Stimulated activated CD4-positive, alpha-beta T cell treated with anti-CD3 and anti-CD28 coated beads, Interleukin-12 subunit alpha, Interleukin-12 subunit beta, amount 100 ng/mL, for 48 hours (primary cell): ENCODE results near the gene ZNF576.
"Not testable (repeated sequence)": the region's sequence is repeated elsewhere in the genome, so short reads cannot be mapped to it uniquely, and the experiment has no call there.

Experiments
- DNase-seq, 3 donors: peaks; one replicate each; pipeline ENCODE4 v3.0.0-alpha.2; 2020; ENCODE audit warnings: low read depth in 2 of 3, low spot score in 1 of 3

Gene ZNF576

DNA sequence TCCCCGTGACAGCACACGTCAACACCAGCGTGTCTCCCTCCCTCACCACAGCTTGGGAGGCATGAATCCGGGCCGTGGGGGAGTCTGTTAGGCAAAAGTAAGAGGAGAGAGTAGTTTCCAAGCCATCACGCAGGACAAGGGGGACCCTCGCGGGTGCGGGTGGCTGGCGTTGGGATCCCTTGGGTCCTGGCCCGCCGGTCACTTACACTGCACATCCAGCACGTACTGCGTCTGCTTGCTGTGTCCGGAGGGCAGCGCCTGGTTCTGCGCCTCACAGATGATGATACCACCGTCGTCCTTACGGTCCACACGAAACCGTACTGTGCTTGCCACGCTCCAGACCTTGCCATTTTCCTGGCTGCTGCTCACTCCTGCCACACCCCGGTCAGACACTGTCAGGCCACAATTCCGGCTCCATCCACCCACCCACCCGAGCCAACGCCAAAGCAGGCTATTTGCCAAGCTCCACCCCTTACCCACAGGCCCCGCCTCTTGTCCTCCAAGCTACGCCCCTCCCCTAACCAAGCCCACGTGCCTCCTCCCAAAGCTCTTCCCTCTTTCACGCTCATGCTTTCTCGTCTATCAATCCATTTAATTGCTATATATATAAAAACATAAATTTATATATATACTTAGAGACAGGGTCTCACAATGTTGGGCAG is 29.7 kb downstream of the ZNF576 start:
- DNase-seq = no peak

DNA sequence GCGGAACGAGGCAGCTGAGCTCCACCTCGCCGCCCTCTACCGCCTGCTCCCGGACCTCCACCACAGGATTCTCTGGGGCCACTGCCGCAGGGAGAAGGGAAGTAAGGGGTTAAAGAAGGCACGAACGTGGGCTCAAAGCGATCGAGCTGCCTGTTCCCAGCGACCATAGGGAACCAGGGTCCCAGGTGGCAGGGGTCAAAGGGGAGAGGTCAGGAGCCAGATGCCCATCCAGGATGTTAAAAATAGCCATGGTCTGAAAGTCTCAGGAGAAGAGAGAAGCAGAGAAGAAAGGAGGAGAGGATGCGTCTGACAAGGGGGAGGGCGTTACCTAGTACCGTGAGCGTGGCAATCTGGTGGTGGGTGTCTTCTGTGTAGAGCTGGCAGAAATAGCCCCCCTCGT is 30.4 kb downstream of the ZNF576 start:
- DNase-seq = no peak

DNA sequence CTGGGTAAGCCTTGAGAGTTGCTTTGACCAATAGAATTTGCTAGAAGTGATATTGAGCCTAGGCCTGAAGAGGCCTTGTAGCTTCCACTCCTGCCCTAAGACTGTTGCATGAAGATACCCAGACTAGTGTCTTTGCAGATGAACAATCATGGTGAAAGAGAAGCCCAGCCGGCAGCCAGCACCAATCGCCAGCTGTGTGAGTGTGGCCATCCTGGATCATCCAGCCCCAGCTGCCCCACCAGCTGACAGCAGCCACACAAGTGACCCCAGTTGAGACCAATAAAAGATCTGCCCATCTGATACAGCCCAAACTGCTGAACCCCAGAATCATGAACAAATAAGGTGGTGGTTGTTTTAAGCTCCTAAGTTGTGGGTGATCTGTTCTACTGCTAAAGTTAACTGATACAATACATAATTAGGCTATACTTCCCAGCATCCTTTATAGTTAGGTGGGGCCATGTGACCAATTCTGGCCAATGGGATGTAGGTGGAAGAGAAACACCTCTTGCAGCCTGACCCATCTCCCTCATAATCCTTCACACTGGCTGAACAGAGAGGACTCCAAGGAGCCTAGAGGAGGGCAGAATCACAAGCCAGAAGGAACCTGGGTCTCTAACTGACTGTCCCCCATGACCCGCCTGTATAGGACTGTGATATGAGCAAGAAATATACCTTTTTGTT is 32.4 kb downstream of the ZNF576 start:
- DNase-seq = no peak

DNA sequence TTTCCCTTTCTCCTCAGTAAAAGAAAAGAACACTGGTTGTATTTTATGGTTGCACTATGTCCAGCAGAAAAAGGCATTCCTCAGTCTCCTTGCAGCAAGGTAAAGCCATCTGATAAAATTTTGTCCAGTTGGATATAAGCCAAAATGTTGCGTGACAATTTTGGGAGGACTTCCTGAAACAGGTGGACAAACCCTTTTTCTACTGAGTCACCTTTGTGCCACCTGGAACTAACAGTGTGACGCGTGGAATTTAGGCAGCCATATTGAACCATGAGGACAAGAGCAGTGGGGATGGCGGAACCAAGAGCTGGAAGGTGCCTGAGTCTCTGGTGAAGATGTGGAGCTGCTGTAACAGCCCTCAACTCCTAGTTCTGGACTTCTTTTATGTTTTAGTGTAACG is 35.1 kb downstream of the ZNF576 start:
- DNase-seq = no peak

DNA sequence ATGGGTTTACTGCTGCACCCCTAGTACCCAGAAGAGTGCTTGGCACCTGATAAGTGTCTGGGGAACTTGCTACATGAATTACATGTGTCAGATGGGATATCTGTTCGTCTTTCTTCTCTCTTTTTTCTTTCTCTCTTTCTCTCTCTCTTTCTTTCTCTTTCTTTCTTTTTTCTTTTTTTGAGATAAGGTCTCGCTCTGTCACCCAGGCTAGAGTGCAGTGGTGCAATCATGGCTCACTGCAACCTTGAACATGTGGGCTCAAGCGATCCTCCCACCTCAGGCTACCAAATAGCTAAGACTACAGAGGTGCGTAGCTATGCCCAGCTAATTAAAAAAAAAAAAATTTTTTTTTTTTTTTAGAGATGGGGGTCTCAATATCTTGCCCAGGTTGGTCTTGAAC is 37.1 kb downstream of the ZNF576 start:
- no peak for DNase-seq

DNA sequence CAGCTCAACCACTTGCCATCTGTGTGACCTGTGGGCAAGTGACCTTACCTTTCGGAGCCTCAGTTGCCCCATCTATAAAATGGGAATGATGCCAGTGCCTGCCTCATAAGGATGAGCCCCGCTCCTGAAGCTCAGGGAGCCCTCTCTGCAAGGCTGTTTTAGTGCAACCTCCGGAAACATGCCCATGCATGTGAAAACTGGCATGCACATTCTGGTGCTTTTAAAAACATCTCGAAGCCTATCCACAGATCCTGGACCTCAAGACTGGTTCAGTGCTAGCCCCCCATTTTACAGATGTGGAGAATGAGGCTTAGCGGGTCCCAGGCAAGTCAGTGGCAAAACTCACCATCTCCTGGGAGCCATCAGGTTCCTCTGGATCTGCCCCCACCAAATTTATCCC is 37.7 kb downstream of the ZNF576 start:
- no peak for DNase-seq

DNA sequence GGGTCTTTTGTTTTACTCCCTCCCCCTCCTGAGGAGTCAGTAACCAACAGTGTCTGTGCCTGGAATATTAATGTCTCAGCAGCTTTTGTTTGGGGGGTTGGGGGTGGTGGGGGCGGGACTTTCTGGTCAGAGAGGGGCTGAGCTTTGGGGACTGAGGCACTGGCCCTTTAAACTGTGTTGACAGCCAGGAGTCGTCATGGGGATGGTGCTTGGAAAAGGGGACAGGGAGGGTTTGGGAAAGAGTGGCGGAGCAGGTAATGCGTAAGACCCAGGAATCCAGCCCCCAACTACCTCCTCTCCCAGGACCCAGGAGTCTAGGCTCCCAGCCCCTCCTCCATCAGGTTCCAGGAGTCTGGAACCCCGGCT is 38.1 kb downstream of the ZNF576 start:
- no peak for DNase-seq

DNA sequence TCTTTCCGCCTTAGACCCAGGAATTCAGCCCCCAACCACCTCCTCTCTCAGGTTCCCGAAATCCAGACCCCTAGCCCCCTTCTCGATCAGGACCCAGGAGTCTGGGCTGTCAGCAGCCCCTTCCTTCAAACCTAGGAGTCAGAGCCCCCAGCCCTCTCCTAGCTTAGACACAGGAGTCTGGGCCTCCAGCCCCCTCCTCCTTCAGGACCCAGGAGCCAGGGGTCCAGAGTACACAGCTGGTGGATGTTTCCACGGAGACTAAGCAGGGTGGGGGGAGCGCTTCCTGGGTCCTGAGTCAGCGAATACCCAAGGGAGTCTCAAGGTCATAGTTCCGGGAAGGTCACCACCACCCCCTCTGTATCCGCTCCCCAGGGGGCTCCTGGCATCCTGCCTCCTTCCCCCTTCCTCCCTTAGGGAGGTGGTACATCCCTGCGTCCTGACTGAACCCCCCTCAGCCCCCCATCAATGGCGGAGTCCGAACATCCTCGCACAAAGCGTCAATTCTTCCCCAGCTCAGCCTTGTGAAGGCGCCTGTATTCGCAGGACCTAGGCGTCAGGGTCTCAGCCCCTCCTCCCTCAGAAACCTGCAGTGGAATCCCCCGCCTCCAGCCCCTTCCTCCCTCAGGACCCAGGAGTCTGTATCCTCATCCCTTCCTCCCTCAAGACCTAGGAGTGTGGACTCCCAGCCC is 38.6 kb downstream of the ZNF576 start:
- no peak for DNase-seq

DNA sequence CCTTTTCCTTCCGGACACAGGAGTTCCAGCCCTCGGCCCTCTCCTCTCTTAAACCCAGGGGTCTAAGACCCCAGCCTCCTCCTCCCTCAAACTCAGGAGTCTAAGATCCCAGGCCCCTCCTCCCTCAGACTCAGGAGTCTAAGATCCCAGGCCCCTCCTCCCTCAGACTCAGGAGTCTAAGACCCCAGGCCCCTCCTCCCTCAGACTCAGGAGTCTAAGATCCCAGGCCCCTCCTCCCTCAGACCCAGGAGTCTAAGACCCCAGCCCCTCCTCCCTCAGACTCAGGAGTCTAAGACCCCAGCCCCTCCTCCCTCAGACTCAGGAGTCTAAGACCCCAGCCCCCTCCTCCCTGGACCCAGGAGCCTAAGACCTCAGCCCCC is 39.2 kb downstream of the ZNF576 start:
- DNase-seq = not testable (repeated sequence)

DNA sequence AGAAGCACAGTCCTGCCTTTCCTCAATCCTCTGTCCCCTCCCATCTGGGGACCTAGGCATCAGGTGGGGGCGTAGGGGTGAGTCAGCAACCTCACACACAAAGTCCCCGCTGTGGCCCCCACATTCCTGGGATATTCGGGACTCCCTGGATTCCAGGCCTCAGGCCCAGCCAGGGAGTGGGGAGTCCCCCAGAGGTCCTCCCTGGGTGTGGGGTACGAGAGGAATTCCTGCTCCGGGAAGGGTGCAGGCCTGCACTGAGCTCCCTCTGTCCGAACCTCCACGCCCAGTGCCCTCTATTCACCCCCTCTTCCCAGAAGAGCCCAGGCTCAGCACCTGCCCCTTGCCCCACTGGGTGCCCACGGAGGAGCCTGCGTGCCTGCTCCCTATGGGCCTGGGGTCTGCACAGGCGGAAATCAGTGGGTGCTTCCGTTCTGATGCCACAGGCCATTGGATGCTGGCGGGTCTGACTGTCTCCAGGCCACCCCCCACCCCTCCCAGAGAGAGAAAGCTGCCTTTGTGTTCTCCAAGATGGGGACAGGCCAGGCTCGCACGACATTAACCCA is 39.8 kb downstream of the ZNF576 start:
- DNase-seq = no peak

DNA sequence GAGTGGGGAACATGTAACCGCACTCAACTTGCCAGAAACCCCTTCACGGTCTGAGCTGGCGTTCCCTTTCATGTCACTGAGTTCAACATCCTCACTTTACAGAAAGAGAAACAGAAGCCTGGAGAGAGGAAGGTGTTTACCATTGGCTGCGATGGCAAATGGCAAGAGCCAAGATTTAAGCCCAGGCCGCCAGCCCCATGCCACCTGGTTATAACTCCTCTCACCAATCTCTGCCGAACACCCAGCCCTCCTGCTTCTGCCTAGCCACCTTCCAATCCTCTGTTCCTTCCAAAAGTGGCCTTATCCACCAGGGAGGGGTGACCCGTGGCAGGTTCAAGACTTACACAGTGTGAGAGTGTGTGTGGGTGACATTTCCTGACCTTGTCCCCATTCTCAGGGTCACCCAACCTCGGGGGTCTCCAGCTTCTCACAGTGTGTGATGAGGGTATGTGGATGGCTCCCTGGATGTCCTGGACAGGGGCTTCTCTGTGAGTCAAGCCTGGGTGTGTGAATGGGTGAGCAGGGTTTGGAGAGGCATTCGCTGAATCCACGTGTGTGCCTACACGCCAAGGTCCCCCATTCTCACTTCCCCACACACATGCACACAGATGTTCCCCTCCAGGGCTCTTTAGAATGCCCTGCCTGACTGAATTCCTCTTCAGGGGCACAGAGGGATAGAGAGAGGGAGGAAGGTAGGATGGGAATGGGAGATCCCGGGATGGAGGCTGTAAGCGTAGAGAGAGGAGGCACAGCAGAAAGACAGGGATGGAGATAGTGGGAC is 42.0 kb downstream of the ZNF576 start:
- DNase-seq = no peak

DNA sequence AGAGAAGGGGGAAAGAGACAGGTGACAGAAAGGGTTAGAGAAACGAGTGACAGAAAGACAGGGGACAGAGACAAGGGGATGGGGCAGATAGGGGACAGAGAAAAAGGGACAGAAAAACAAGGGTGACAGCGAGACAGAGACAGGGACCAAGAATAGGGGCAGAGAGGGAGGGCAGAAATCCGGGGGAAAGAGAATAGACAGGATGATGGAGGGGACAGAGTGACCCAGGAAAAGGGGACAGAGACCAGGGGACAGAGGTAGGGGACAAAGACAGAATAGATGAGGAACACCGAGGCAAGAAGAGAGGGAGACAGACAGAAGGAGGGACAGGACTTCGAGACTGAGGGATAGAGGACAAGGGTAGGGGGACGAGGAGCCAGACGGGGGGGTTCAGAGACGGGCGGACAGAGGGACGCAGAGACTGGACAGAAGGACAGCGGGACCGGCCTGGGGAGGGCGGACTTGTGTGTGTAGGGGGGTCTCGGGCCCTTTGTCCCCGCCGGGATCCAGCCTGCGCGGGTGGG is 42.7 kb downstream of the ZNF576 start:
- no peak for DNase-seq

DNA sequence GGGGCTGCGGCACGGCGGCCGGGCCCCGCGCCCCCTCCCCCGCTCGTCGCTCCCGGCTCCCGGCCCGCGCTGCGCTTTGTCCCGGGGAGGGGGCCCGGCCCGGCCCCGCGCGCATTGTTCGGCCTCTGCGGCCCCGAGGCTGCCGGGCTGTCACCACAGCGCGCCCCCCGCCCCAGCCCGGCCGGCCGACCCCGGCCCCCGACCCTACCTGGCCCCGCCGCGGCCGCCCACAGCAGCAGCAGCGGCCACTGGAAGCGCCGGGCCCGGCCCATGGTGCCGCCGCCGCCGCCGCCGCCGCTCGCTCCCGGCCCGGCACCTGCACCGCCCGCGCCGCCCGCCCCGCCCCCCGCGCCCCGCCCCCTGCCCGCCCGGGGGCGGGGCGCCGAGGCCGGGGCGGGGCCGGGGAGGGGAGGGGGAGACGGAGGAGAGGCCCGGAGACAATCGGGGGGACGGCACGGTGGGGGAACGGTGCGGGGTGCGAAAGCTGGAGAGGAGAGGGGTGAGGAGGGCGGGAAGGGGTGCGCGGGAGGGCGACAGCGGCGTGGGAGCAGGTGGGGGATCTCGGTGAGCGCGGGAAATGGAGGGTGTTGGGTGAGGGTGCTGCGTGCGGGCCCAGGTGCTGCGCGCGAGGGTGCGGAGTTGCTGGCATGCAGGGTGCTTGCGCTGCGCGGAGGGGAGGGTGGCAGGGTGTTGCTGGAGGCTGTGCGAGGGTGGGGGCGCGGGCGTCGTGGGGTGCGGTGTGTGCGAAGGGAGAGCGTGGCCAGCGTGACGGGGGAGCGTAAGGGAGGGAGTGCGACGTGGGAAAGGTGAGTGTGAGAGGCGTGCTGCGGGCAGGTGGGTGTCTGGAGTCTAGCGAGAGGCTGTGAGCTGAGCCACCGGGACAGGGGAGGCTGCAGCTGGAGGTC is 43.4 kb downstream of the ZNF576 start, which contains the start of gene CADM4:
Gene CADM4 (minus strand): TSS at position 332 of the 905 bp plus-strand sequence. CDS start 60 bp downstream, at position 272.
- peak in 1 of 3 donors; percentile 6 for DNase-seq

DNA sequence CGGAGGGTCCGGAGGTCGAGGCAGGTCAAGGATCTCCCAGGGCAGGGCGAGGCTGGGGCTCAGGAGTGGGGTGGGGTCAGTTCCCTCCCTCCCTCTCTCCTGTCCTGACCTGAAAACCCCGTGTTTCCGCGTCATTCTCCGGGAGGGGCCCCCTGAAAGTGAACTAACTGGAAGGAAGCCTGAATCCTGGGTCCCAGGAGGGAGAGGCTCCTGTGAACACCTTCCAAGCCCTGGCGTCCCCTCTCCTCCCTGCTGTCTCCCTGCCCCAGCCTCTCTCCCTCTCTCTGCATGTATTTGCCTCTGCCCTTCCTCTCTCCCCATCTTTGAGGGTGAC is 44.0 kb downstream of the ZNF576 start:
- DNase-seq = no peak

DNA sequence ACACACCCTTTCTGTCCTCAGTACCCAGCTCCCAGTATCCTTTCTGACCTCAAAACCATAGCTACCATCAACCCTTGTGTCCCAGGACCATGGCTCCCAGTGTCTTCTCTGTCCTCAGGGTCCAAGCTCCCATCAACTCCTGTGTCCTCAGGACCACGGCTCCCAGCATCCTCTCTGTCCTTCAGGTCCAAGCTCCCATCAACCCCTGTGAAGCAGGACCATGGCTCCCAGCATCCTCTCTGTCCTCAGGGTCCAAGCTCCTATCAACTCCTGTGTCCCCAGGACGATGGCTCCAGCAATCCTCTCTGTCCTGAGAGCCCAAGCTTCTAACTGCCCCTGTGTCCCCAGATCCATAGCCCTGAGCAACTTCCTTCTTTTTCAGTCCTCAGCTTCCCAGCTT is 44.9 kb downstream of the ZNF576 start:
- DNase-seq = no peak

DNA sequence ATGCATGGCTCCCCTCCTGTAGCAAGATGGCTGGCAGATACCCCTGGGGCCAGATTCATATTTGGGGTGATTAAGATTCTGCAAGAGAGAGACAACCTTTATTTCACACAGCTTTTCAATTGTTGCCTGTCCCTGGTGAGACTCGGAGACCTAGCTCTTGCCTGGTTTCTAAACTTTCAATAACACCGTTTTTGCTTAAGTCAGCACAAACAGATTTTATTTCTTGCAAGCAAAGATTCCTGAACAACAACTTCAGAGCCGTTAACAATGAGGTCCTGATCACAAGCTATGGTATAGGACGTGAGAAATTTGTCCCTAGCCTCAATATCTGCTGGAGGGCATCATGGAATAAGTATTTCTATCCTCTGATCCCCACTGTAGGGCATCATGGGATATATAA is 46.1 kb downstream of the ZNF576 start:
- DNase-seq = no peak

DNA sequence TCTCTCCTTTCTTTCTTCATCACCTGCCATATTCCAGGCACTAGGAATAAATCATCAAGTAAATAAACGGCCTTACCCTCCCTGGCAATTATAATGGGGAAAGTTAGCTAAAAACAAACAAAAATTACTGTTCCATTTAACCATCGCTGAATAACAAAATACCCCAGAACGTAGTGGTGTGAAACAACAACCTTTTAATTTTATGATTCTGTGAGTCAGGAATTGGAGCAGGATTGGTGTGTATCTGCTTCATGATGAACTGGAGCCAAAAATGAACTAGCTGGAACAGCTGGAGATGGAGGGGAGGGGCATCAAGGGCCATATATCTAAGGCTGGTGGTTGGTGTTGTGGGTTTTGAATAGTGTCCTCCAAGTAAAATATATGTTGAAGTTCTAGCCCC is 46.9 kb downstream of the ZNF576 start:
- DNase-seq = no peak

DNA sequence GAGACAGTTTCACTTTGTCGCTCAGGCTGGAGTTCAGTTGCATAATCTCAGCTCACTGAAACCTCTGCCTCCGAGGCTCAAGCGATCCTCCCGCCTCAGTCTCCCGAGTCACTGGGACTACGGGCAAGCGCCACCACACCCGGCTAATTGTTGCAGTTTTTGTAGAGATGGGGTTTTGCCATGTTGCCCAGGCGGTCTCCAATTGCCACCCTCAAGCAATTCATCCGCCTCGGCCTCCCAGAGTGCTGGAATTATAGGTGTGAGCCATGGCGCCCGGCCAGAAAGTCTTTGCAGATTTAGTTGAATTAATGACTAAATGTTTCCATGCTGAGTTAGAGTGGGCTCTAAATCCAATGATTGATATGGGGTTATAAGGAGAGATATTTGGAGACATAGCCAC is 47.8 kb downstream of the ZNF576 start:
- no peak for DNase-seq

DNA sequence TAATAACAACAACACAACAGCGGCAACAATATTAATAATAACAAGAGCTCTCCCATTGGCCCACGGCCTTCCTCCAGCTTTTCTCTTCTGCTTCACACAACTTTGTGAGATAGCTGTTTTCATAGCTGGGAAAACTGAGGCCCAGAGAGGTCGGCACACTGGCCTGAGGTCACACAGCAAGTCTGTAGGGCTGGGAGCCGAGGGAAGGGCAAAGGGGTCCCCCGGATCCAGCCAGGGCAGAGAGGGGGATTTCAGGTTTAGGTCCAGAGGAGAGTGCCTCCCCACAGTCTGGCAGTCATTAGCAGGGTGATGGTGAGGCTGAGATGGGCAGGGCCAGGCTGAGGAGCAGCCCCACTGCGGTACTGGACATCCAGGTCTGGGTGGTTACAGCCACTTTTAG is 52.2 kb downstream of the ZNF576 start:
- no peak for DNase-seq

DNA sequence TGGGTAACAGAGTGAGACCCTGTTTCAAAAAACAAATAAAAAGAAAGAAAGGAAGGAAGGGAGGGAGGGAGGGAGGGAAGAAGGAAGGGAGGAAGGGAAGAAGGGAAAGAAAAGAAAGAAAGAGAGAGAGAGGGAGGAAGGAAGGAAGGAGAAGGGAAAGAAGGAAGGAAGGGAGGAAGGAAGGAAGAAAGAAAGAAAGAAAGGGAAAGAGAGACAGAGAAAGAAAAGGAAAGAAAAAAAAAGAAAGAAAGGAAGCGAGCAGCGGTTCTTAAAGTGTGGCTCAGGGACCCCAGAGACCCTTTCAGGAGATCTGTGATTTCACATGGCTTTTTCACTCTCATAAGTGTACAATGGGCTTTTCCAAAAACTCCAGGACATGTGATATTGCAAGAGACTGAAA is 53.1 kb downstream of the ZNF576 start:
- DNase-seq = no peak
